Measurements from ENCODE around the gene SGCD. TPM values are rescaled to one million over a fixed set of nuclear protein-coding genes. Genes with fewer than 3 reads are reported as not detected.

SGCD gene
- polyA plus RNA-seq, 1 of the 3 experiments (the other 2 are of a cell fraction): 0.87 TPM

DNA sequence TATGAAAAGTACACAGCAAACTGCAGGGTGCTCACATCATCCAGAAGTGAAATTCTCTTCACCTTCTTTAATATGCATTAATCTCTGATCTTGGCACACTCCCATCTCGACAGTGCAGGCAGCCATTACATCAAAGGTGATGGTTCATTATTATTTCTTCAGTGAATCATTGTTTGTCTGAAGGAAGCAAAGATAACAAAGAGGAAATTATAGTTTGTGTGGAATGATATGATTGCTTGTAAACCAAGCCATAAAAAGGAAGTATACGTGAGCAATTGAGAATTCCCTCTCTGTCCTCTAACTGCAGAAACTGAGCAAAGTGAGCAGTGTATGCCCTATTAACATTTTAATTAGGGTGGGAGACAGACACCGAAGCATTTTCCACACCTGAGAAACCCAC lies 351.5 kb downstream of the SGCD start:
- Histone ChIP-seq H3K9ac (no peak overlapping the region), H3K4me3 (ENCODE audit: low read depth in 2 of 2, low read length in 1 of 2) (no peak overlapping the region), H4K20me1 (ENCODE audit: insufficient read depth) (no peaks in the 10 kb centered on the region), H3K27me3 (ENCODE audit: insufficient read depth) (no peaks in the 10 kb centered on the region), H3K4me1 (ENCODE audit: control insufficient read depth in 1 of 2, insufficient read depth in 2 of 2, low read depth in 1 of 2, low read length in 1 of 2) (peaks cover 0 to 9% of the 10 kb centered on the region in 2 experiments; a peak in 1 of 4 replicates), H3F3A (replicated peaks; ENCODE audit: insufficient read depth) (no peaks in the 10 kb centered on the region), H3K4me2 (no peak overlapping the region), H3K9me3 (no peaks in the 10 kb centered on the region), H3K79me2 (ENCODE audit: insufficient read depth) (no peaks in the 10 kb centered on the region), H3K27ac (ENCODE audit: low read depth in 2 of 2, low read length in 1 of 2) (no peak overlapping the region), H2AFZ (ENCODE audit: low read depth) (no peak overlapping the region), H3K9me2 (no peaks in the 10 kb centered on the region), H3K36me3 (replicated peaks in 1 of 2; ENCODE audit: control insufficient read depth in 1 of 2, insufficient read depth in 2 of 2, low read length in 1 of 2) (no peaks in the 10 kb centered on the region)
- TF ChIP-seq RAD21 (IDR thresholded peaks at IDR 0.05; ENCODE audit: low read length) (no peak), YY1 (IDR thresholded peaks at IDR 0.05; ENCODE audit: low read depth) (no peak), POLR2AphosphoS5 (IDR thresholded peaks at IDR 0.05; ENCODE audit: low read depth, low read length) (no peak), USF2 (IDR thresholded peaks at IDR 0.05; ENCODE audit: borderline replicate concordance, low read depth, low read length) (no peak), MEF2A (IDR thresholded peaks at IDR 0.05; ENCODE audit: borderline replicate concordance, low read depth) (no peak), USF1 (IDR thresholded peaks at IDR 0.05; ENCODE audit: borderline replicate concordance, low read depth) (no peak), GATA2 (CRISPR knock-in tag; IDR thresholded peaks at IDR 0.05) (no peak), TAF1 (IDR thresholded peaks at IDR 0.05; ENCODE audit: borderline replicate concordance, low read depth, low read length) (no peak), EZH2phosphoT487 (IDR thresholded peaks at IDR 0.05; ENCODE audit: borderline replicate concordance, low read depth) (no peak), RXRA (IDR thresholded peaks at IDR 0.05; ENCODE audit: borderline replicate concordance, low read depth) (no peak), SMC3 (IDR thresholded peaks at IDR 0.05; ENCODE audit: low read depth, low read length) (no peak), REST (IDR thresholded peaks at IDR 0.05; ENCODE audit: low read depth, low read length) (no peak), FOXM1 (IDR thresholded peaks at IDR 0.05; ENCODE audit: low read depth) (no peak), TCF12 (IDR thresholded peaks at IDR 0.05) (no peak), SIN3A (IDR thresholded peaks at IDR 0.05; ENCODE audit: borderline replicate concordance, low read depth, low read length) (no peak), IRF3 (IDR thresholded peaks at IDR 0.05; ENCODE audit: low read depth, low read length) (no peak), PBX3 (IDR thresholded peaks at IDR 0.05) (no peak), RFX5 (IDR thresholded peaks at IDR 0.05; ENCODE audit: low read length) (no peak), FOSL2 (IDR thresholded peaks at IDR 0.05; ENCODE audit: borderline replicate concordance, low read depth) (no peak)
- TF ChIP-seq, protein P1, sequence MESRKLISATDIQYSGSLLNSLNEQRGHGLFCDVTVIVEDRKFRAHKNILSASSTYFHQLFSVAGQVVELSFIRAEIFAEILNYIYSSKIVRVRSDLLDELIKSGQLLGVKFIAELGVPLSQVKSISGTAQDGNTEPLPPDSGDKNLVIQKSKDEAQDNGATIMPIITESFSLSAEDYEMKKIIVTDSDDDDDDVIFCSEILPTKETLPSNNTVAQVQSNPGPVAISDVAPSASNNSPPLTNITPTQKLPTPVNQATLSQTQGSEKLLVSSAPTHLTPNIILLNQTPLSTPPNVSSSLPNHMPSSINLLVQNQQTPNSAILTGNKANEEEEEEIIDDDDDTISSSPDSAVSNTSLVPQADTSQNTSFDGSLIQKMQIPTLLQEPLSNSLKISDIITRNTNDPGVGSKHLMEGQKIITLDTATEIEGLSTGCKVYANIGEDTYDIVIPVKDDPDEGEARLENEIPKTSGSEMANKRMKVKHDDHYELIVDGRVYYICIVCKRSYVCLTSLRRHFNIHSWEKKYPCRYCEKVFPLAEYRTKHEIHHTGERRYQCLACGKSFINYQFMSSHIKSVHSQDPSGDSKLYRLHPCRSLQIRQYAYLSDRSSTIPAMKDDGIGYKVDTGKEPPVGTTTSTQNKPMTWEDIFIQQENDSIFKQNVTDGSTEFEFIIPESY (IDR thresholded peaks at IDR 0.05; ENCODE audit: borderline replicate concordance, low read depth): no peak
- DNase-seq: no peak
- 24% methylated on average over 3 of the region's 3 CpGs for WGBS (ENCODE audit: low lambda C conversion rate)
- POLR2A ChIA-PET: no interaction called here
- CTCF ChIA-PET: no interaction called here

Data from SK-N-SH (cell line).